GM21360 (cell line): Measurements from ENCODE around the gene ADI1.

Experiments used
- ATAC-seq: cut with Tn5 transposase; IDR thresholded peaks from one replicate; pipeline ENCODE4 v1.9.1; 2021; ENCODE audit warnings: mild to moderate bottlenecking, moderate library complexity; ENCODE audit not compliant: unreplicated experiment

ADI1 gene

GRCh38 chr2:3481736-3482362, 37.5 kb downstream of the ADI1 start:
- no peak for ATAC-seq

- ATAC-seq, result no peak
Observed at GRCh38 chr2:3481011-3481400, 38.3 kb downstream of the ADI1 start.

- ATAC-seq, result no peak
Observed at GRCh38 chr2:3480352-3481010, 38.9 kb downstream of the ADI1 start.

- no peak for ATAC-seq
Observed at GRCh38 chr2:3479430-3480320, 39.7 kb downstream of the ADI1 start.

GRCh38 chr2:3478846-3479385, 40.4 kb downstream of the ADI1 start:
- no peak for ATAC-seq

GRCh38 chr2:3476985-3477327, 42.4 kb downstream of the ADI1 start:
- no peak for ATAC-seq

- no peak for ATAC-seq
Observed at GRCh38 chr2:3476321-3476984, 42.9 kb downstream of the ADI1 start.

- no peak for ATAC-seq
Observed at GRCh38 chr2:3475771-3476170, 43.6 kb downstream of the ADI1 start.

GRCh38 chr2:3472966-3473365, 46.4 kb downstream of the ADI1 start:
- no peak for ATAC-seq

GRCh38 chr2:3472296-3472695, 47.0 kb downstream of the ADI1 start:
- ATAC-seq, result no peak

GRCh38 chr2:3470856-3471737, 48.2 kb downstream of the ADI1 start:
- no peak for ATAC-seq

GRCh38 chr2:3470166-3470651, 49.1 kb downstream of the ADI1 start:
- ATAC-seq, result no peak

GRCh38 chr2:3469486-3469885, 49.8 kb downstream of the ADI1 start:
- no peak for ATAC-seq

GRCh38 chr2:3468296-3468988, 50.9 kb downstream of the ADI1 start:
- ATAC-seq, result no peak

- no peak for ATAC-seq
Observed at GRCh38 chr2:3467654-3468053, 51.7 kb downstream of the ADI1 start.

- no peak for ATAC-seq
Observed at GRCh38 chr2:3466966-3467365, 52.4 kb downstream of the ADI1 start.

GRCh38 chr2:3466482-3466863, 52.9 kb downstream of the ADI1 start:
- ATAC-seq, result no peak

- ATAC-seq, result no peak
Observed at GRCh38 chr2:3465844-3466481, 53.4 kb downstream of the ADI1 start.

GRCh38 chr2:3465328-3465727, 54.0 kb downstream of the ADI1 start:
- no peak for ATAC-seq
